Glutamatergic neuron (in vitro differentiated cells): ENCODE measurements around the gene ST6GALNAC5. TPM values are rescaled to one million over a fixed set of nuclear protein-coding genes. Genes with fewer than 3 reads are reported as not detected.

Experiments used
- DNase-seq: peaks from one replicate; pipeline ENCODE4 v3.0.0; 2022
- H3K27ac Mint-ChIP-seq: one replicate; pipeline ENCODE4 v1.8.0; 2020; ENCODE audit warnings: mild to moderate bottlenecking, mixed read lengths, inconsistent platforms; ENCODE audit not compliant: unreplicated experiment
- H3K27me3 Mint-ChIP-seq: one replicate; pipeline ENCODE4 v1.8.0; 2020; ENCODE audit warnings: mild to moderate bottlenecking, moderate library complexity, mixed read lengths, inconsistent platforms; ENCODE audit not compliant: unreplicated experiment
- H3K36me3 Mint-ChIP-seq: one replicate; pipeline ENCODE4 v1.8.0; 2020; ENCODE audit warnings: mild to moderate bottlenecking, mixed read lengths, inconsistent platforms; ENCODE audit not compliant: unreplicated experiment
- H3K4me1 Mint-ChIP-seq: one replicate; pipeline ENCODE4 v1.8.0; 2020; ENCODE audit warnings: mild to moderate bottlenecking, low read depth, mixed read lengths, inconsistent platforms; ENCODE audit not compliant: unreplicated experiment
- H3K4me3 Mint-ChIP-seq: one replicate; pipeline ENCODE4 v1.8.0; 2020; ENCODE audit warnings: mild to moderate bottlenecking, mixed read lengths, inconsistent platforms; ENCODE audit not compliant: unreplicated experiment
- H3K9me3 Mint-ChIP-seq: one replicate; pipeline ENCODE4 v1.8.0; 2020; ENCODE audit warnings: mild to moderate bottlenecking, moderate library complexity, mixed read lengths, inconsistent platforms; ENCODE audit not compliant: unreplicated experiment
- microRNA-seq: library from miRNA; unstranded; fragments of <30 nt; microRNA quantifications from one replicate; pipeline ENCODE4, GENCODE V29; 2020; ENCODE audit not compliant: unreplicated experiment
- total RNA-seq: library from RNA; stranded (reverse); fragmentation: NEBNext Ultra II Directional; extraction: Animal tissue kit (Norgen Biotek cat#: 25700); gene quantifications from one replicate; pipeline ENCODE4 v1.2.1, GENCODE V29; 2021; ENCODE audit not compliant: unreplicated experiment
- TF ChIP-seq, protein P1 (sequence below): fragments of 200-600 bp; sonication (generic); IDR thresholded peaks from one replicate; pipeline ENCODE4 v1.5.0; 2021; ENCODE audit not compliant: partially characterized antibody, unreplicated experiment

Gene ST6GALNAC5
- total RNA-seq, 1 donor from 2014 or later = 141 TPM

DNA sequence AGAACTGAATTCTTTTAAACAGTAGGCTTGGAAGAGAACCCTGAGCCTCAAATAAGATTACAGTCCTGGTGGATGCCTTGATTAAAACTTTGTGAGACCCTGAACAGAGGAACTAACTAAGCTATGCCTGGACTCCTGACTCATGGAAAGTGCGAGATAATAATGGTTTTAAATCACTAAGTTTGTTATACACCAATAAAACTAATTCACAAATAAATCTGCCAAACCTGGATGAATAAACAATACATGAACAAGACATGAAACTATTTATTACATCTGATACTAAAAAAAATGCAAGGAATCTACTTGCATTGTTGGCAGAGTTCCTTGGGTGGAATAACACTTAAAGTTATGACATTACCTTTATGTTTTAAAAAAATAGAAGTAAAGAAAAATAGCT lies 233.6 kb downstream of the ST6GALNAC5 start:
- no peak overlapping the region for H3K4me3 Mint-ChIP-seq
- no peaks in the 10 kb centered on the region for H3K36me3 Mint-ChIP-seq
- peaks cover 3% of the 10 kb centered on the region for H3K27me3 Mint-ChIP-seq
- H3K9me3 Mint-ChIP-seq = peaks cover 1% of the 10 kb centered on the region
- H3K27ac Mint-ChIP-seq = no peak overlapping the region
- no peaks in the 10 kb centered on the region for H3K4me1 Mint-ChIP-seq
- TF ChIP-seq, protein P1, sequence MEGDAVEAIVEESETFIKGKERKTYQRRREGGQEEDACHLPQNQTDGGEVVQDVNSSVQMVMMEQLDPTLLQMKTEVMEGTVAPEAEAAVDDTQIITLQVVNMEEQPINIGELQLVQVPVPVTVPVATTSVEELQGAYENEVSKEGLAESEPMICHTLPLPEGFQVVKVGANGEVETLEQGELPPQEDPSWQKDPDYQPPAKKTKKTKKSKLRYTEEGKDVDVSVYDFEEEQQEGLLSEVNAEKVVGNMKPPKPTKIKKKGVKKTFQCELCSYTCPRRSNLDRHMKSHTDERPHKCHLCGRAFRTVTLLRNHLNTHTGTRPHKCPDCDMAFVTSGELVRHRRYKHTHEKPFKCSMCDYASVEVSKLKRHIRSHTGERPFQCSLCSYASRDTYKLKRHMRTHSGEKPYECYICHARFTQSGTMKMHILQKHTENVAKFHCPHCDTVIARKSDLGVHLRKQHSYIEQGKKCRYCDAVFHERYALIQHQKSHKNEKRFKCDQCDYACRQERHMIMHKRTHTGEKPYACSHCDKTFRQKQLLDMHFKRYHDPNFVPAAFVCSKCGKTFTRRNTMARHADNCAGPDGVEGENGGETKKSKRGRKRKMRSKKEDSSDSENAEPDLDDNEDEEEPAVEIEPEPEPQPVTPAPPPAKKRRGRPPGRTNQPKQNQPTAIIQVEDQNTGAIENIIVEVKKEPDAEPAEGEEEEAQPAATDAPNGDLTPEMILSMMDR = no peak
- no peak for DNase-seq

DNA sequence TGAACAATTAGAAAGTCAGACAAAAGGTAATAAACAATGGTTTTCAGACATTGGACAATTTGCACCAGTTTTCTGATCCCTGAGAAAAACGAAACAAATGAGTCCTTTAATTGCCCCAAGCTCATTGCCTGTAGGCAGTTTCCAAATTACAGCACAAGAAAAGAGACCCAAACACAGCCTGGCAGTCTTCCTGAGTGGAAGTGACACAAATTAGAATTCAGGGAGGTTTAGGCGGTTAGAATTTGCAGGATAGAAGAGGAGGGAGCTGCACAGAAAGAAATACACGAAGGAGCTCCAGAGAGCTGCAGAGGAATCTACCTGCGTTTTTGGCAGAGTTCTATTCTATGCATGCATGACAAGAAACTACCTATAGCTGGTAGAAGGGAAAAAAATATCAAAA lies 236.2 kb downstream of the ST6GALNAC5 start:
- Mint-ChIP-seq H3K27ac (no peak overlapping the region), H3K4me1 (no peaks in the 10 kb centered on the region), H3K4me3 (no peak overlapping the region), H3K27me3 (peaks cover 3% of the 10 kb centered on the region), H3K36me3 (peaks cover under 1% of the 10 kb centered on the region), H3K9me3 (peaks cover 1% of the 10 kb centered on the region)
- DNase-seq = no peak
- TF ChIP-seq, protein P1 = no peak

DNA sequence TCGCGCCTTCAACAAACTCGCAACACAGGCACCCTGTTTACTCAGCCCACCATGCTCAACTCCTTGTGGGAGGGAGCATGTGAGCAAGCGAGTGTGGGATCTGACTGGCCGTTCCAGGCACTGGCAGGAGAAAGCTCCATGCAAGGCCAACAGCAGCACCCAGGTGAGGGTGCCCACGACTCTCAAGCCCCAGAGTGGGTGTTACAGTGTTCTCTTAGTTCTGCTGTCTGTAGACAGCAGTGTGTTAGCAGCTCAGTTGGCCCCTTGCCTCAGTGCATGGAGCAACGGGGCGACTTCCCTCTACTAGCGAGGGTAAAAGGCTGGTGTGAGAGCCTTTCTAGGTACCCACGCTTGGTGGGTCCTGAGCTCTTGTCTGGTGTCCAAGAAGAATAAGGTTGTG lies 237.4 kb downstream of the ST6GALNAC5 start:
- H3K36me3 Mint-ChIP-seq = peaks cover 4% of the 10 kb centered on the region

More for the DNA sequence above, 237.4 kb downstream of the ST6GALNAC5 start:
- no peak overlapping the region for H3K4me3 Mint-ChIP-seq
- TF ChIP-seq, protein P1 = no peak
- DNase-seq = no peak
- H3K27me3 Mint-ChIP-seq = peaks cover 2% of the 10 kb centered on the region
- no peak overlapping the region for H3K27ac Mint-ChIP-seq
- peaks cover 1% of the 10 kb centered on the region for H3K9me3 Mint-ChIP-seq
- no peaks in the 10 kb centered on the region for H3K4me1 Mint-ChIP-seq

Small RNA genes lying within 50 kb of the gene (microRNA-seq; reads per million reads assigned to microRNA genes)
- 14.3 reads per million, percentile 54 among the genes with 10 or more reads in this experiment for gene MIR7156
